ENCODE measurements around the gene NCAPH2. TPM values are rescaled to one million over a fixed set of nuclear protein-coding genes. Genes with fewer than 3 reads are reported as not detected.

NCAPH2 gene
- total RNA-seq, 3 donors from 2014 or later (not counting 1 experiment from before 2014, with no cell fraction given): 94.5 to 106 (median 104) TPM

- Mint-ChIP-seq H3K27me3 (ENCODE audit: low read depth in 2 of 2) (no peaks in the 10 kb centered on the region), H3K4me3 (peak overlapping the region; percentile 60), H3K36me3 (no peaks in the 10 kb centered on the region), H3K4me1 (peaks cover 9 to 43% of the 10 kb centered on the region in 2 donors), H3K27ac (peak overlapping the region in 1 of 2 donors; percentile 78), H3K9me3 (no peaks in the 10 kb centered on the region)
- Histone ChIP-seq H3K27ac (ENCODE audit: low read length) (peak overlapping the region; percentile 57), H3K4me1 (ENCODE audit: control insufficient read depth, insufficient read depth, low read length) (peaks cover 56% of the 10 kb centered on the region), H3K27me3 (ENCODE audit: control insufficient read depth, insufficient read depth, low read length) (no peaks in the 10 kb centered on the region), H3K36me3 (ENCODE audit: control insufficient read depth, insufficient read depth, low read length) (no peaks in the 10 kb centered on the region), H3K4me3 (ENCODE audit: low read length) (peak overlapping the region; percentile 51), H3K9me3 (ENCODE audit: control insufficient read depth, insufficient read depth, low read length) (no peaks in the 10 kb centered on the region)
- peak; percentile 56 to 79 for DNase-seq
- WGBS (ENCODE audit: insufficient coverage): 10% methylated on average over 56 of the region's 56 CpGs
- TF ChIP-seq, protein P1, sequence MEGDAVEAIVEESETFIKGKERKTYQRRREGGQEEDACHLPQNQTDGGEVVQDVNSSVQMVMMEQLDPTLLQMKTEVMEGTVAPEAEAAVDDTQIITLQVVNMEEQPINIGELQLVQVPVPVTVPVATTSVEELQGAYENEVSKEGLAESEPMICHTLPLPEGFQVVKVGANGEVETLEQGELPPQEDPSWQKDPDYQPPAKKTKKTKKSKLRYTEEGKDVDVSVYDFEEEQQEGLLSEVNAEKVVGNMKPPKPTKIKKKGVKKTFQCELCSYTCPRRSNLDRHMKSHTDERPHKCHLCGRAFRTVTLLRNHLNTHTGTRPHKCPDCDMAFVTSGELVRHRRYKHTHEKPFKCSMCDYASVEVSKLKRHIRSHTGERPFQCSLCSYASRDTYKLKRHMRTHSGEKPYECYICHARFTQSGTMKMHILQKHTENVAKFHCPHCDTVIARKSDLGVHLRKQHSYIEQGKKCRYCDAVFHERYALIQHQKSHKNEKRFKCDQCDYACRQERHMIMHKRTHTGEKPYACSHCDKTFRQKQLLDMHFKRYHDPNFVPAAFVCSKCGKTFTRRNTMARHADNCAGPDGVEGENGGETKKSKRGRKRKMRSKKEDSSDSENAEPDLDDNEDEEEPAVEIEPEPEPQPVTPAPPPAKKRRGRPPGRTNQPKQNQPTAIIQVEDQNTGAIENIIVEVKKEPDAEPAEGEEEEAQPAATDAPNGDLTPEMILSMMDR (IDR thresholded peaks at IDR 0.05): no peak
- ATAC-seq: peak; percentile 36 to 55 (median 48)
- intact Hi-C loops (cut with micrococcal nuclease): no loop called here
Observed at GRCh38 chr22:50548040-50548920, 40.3 kb downstream of the NCAPH2 start.

DNA sequence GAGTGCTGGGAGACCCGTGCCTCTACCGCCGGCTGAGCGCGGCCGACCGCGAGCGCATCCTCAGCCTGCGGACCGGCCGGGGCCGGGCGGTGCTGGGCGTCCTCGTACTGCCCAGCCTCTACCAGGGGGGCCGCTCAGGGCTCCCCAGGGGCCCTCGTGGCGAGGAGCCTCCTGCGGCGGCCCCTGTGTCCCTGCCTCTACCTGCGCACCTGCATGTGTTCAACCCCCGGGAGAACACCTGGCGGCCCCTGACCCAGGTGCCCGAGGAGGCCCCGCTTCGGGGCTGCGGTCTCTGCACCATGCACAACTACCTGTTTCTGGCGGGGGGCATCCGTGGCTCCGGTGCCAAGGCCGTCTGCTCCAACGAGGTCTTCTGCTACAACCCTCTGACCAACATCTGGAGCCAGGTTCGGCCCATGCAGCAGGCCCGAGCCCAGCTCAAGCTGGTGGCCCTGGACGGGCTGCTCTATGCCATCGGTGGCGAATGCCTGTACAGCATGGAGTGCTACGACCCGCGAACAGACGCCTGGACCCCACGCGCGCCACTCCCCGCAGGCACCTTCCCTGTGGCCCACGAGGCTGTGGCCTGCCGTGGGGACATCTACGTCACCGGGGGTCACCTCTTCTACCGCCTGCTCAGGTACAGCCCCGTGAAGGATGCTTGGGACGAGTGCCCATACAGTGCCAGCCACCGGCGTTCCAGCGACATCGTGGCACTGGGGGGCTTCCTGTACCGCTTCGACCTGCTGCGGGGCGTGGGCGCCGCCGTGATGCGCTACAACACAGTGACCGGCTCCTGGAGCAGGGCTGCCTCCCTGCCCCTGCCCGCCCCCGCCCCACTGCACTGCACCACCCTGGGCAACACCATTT, 41.1 kb downstream of the NCAPH2 start:
- peak overlapping the region; percentile 80 for H3K4me3 Mint-ChIP-seq
- no peaks in the 10 kb centered on the region for H3K9me3 Mint-ChIP-seq
- H3K27me3 Mint-ChIP-seq (ENCODE audit: low read depth in 2 of 2): no peaks in the 10 kb centered on the region
- peaks cover 9 to 39% of the 10 kb centered on the region in 2 donors for H3K4me1 Mint-ChIP-seq
- ATAC-seq (peak in 1 of 3 donors; percentile 3), DNase-seq (peak in 1 of 2 donors; percentile 27)
- peak overlapping the region; percentile 57 for H3K27ac ChIP-seq (ENCODE audit: low read length)
- H3K9me3 ChIP-seq (ENCODE audit: control insufficient read depth, insufficient read depth, low read length): no peaks in the 10 kb centered on the region
- no peaks in the 10 kb centered on the region for H3K27me3 ChIP-seq (ENCODE audit: control insufficient read depth, insufficient read depth, low read length)
- intact Hi-C loops (cut with micrococcal nuclease): no loop called here
- no peaks in the 10 kb centered on the region for H3K36me3 ChIP-seq (ENCODE audit: control insufficient read depth, insufficient read depth, low read length)
- 54% methylated on average over 66 of the region's 68 CpGs for WGBS (ENCODE audit: insufficient coverage)
- TF ChIP-seq, protein P1 (IDR thresholded peaks at IDR 0.05): no peak
- H3K36me3 Mint-ChIP-seq: no peaks in the 10 kb centered on the region
- peak overlapping the region; percentile 51 for H3K4me3 ChIP-seq (ENCODE audit: low read length)
- peaks cover 48% of the 10 kb centered on the region for H3K4me1 ChIP-seq (ENCODE audit: control insufficient read depth, insufficient read depth, low read length)
- H3K27ac Mint-ChIP-seq: peak overlapping the region; percentile 57 to 72

DNA sequence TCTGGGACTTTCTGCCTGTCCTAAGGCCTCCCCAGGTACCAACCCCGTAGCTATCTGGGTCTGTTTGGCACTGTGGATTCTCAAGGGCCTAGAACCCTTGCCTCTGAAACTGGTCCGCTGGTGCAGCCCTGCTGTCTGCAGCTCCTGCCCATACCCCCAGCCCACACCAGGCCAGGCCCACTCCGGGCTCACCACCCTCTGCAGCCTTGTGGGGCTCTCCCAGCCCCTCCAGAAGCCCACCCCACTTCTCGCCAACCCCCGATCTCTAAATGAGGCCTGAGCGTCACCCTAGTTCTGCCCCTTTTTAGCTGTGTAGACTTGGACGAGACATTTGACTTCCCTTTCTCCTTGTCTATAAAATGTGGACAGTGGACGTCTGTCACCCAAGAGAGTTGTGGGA, 42.4 kb downstream of the NCAPH2 start:
- H3K27ac ChIP-seq (ENCODE audit: low read length): no peak overlapping the region
- H3K27ac Mint-ChIP-seq: peak overlapping the region in 1 of 2 donors; percentile 40
- peaks cover 5 to 27% of the 10 kb centered on the region in 2 donors for H3K4me1 Mint-ChIP-seq
- H3K9me3 Mint-ChIP-seq: no peaks in the 10 kb centered on the region
- H3K36me3 ChIP-seq (ENCODE audit: control insufficient read depth, insufficient read depth, low read length): no peaks in the 10 kb centered on the region
- H3K9me3 ChIP-seq (ENCODE audit: control insufficient read depth, insufficient read depth, low read length): no peaks in the 10 kb centered on the region
- peak overlapping the region; percentile 74 for H3K4me3 Mint-ChIP-seq
- H3K36me3 Mint-ChIP-seq: no peaks in the 10 kb centered on the region
- no peaks in the 10 kb centered on the region for H3K27me3 ChIP-seq (ENCODE audit: control insufficient read depth, insufficient read depth, low read length)
- peaks cover 36% of the 10 kb centered on the region for H3K4me1 ChIP-seq (ENCODE audit: control insufficient read depth, insufficient read depth, low read length)
- DNase-seq (no peak), ATAC-seq (no peak)
- no peak overlapping the region for H3K4me3 ChIP-seq (ENCODE audit: low read length)
- intact Hi-C loops (cut with micrococcal nuclease): no loop called here
- TF ChIP-seq, protein P1 (IDR thresholded peaks at IDR 0.05): no peak
- H3K27me3 Mint-ChIP-seq (ENCODE audit: low read depth in 2 of 2): no peaks in the 10 kb centered on the region
- WGBS (ENCODE audit: insufficient coverage): 94% methylated on average over 8 of the region's 8 CpGs
